Sigmoid colon (tissue), 7 donors: Measurements from ENCODE around the gene GLP1R. TPM values are rescaled to one million over a fixed set of nuclear protein-coding genes. Genes with fewer than 3 reads are reported as not detected.
A peak's percentile ranks its signal among the peaks of the same experiment; 100 is the strongest.

Experiments
- DNase-seq: peaks from one replicate; pipeline ENCODE4 v3.0.0-alpha.2; 2019
- H3K27ac ChIP-seq, 4 donors: fragments of 200-600 bp; sonication (generic); one replicate each; pipeline ENCODE4 v1.5.1; 2016 to 2019; ENCODE audit warnings: mild to moderate bottlenecking in 1 of 4
- H3K27me3 ChIP-seq, 3 donors: fragments of 200-600 bp; sonication (generic); one replicate each; pipeline ENCODE4 v1.5.1; 2019; ENCODE audit warnings: mild to moderate bottlenecking in 1 of 3
- H3K36me3 ChIP-seq, 4 donors: fragments of 200-600 bp; sonication (generic); one replicate each; pipeline ENCODE4 v1.5.1; 2016 to 2019
- H3K4me1 ChIP-seq, 4 donors: fragments of 200-600 bp; sonication (generic); one replicate each; pipeline ENCODE4 v1.5.1; 2017 to 2019
- H3K4me3 ChIP-seq, 4 donors: fragments of 200-600 bp; sonication (generic); one replicate each; pipeline ENCODE4 v1.5.1; 2017 to 2019; ENCODE audit warnings: mild to moderate bottlenecking in 2 of 4, moderate library complexity in 1 of 4
- H3K9me3 ChIP-seq, 4 donors: fragments of 200-600 bp in 3 of 4; sonication (generic) in 3 of 4; one replicate each; pipeline versions ENCODE4 v1.5.1 to v1.6.1; 2013 to 2019
- CTCF ChIP-seq, 4 experiments: fragments of 450-650 bp in 3 of 4; fragments of 200-600 bp in 1 of 4; IDR thresholded peaks; one replicate each; pipeline ENCODE4 v1.5.1; 2016 to 2019; ENCODE audit warnings: antibody characterized with exemption in 4 of 4, mild to moderate bottlenecking in 3 of 4, moderate library complexity in 2 of 4
- EP300 ChIP-seq, 4 donors: sonication (generic); formaldehyde crosslinking; IDR thresholded peaks; one replicate each; pipeline ENCODE4 v1.6.1; 2017; ENCODE audit warnings: antibody characterized with exemption in 4 of 4
- POLR2A ChIP-seq, 2 donors: fragments of 450-650 bp; IDR thresholded peaks; one replicate each; pipeline ENCODE4 v1.6.1; 2016; ENCODE audit warnings: antibody characterized with exemption in 2 of 2, mild to moderate bottlenecking in 2 of 2, moderate library complexity in 2 of 2
- POLR2AphosphoS5 ChIP-seq, 4 donors: sonication (generic); formaldehyde crosslinking; IDR thresholded peaks; one replicate each; pipeline ENCODE4 v1.6.1; 2017; ENCODE audit warnings: antibody characterized with exemption in 4 of 4
- WGBS, 2 donors: extraction: QIAGEN DNeasy Blood & Tissue Kit; methylation state at CpG; one replicate each; pipeline ENCODE4 v1.1.7; 2013; 5-methylcytosine and 5-hydroxymethylcytosine counted together
- intact Hi-C: fragments of 100-400 bp; cut with DNase I; formaldehyde crosslinking; loops from one replicate; pipeline ENCODE4 v1.15.1; 2023
- polyA plus RNA-seq, 3 donors: library from polyadenylated mRNA; stranded (reverse); fragments of 200-250 nt; gene quantifications; one replicate each; pipeline ENCODE4 v1.2.3, GENCODE V29; 2013
- total RNA-seq, 4 donors: library from RNA; depleted of rRNA; stranded (reverse); fragments of >200 nt; gene quantifications; one replicate each; pipeline ENCODE4 v1.1.0, GENCODE V29; 2016
- donor health status: healthy with polysubstance abuse.
- donor health status: Bipolar disorder and iron deficiency.
- donor health status: healthy.

GLP1R gene
- total and polyA plus RNA-seq, 7 donors, result 0.06 to 0.14 TPM; not detected in 5

GRCh38 chr6:39026175-39026574 lies 22.4 kb upstream of the GLP1R start:
- Histone ChIP-seq H3K9me3 (no peaks in the 10 kb centered on the region), H3K36me3 (no peaks in the 10 kb centered on the region), H3K4me3 (no peak overlapping the region), H3K27me3 (peaks cover 0 to 4% (median 0%) of the 10 kb centered on the region in 3 donors), H3K4me1 (no peaks in the 10 kb centered on the region), H3K27ac (no peak overlapping the region)
- DNase-seq, result no peak
- TF ChIP-seq EP300 (IDR thresholded peaks at IDR 0.05), result no peak
- TF ChIP-seq CTCF (IDR thresholded peaks at IDR 0.05), result no peak
- no peak for TF ChIP-seq POLR2AphosphoS5 (IDR thresholded peaks at IDR 0.05)
- TF ChIP-seq POLR2A (IDR thresholded peaks at IDR 0.05), result no peak
- intact Hi-C loops, result no loop called here
- 56 to 78% methylated on average over 3 of the region's 3 CpGs for WGBS, 2 donors

- intact Hi-C loops, result no loop called here
- DNase-seq, result no peak
- no peaks in the 10 kb centered on the region for H3K36me3 ChIP-seq
- no peak overlapping the region for H3K4me3 ChIP-seq
- H3K27ac ChIP-seq, result no peak overlapping the region
- H3K4me1 ChIP-seq, result no peaks in the 10 kb centered on the region
- H3K9me3 ChIP-seq, result no peaks in the 10 kb centered on the region
- peak in 1 of 4 experiments; percentile 5 for TF ChIP-seq CTCF (IDR thresholded peaks at IDR 0.05)
- no peak for TF ChIP-seq POLR2AphosphoS5 (IDR thresholded peaks at IDR 0.05)
- H3K27me3 ChIP-seq, result peaks cover 0 to 8% (median 0%) of the 10 kb centered on the region in 3 donors
- WGBS, 2 donors, result 72 to 79% methylated on average over 13 of the region's 13 CpGs
These were observed 19.2 kb upstream of the GLP1R start for GRCh38 chr6:39029156-39030011.

- 49 to 63% methylated on average over 9 of the region's 9 CpGs for WGBS, 2 donors
- no peaks in the 10 kb centered on the region for H3K36me3 ChIP-seq
- no peak overlapping the region for H3K4me3 ChIP-seq
- no peak for DNase-seq
- H3K27ac ChIP-seq, result no peak overlapping the region
- H3K9me3 ChIP-seq, result no peaks in the 10 kb centered on the region
- H3K4me1 ChIP-seq, result no peaks in the 10 kb centered on the region
- TF ChIP-seq POLR2A (IDR thresholded peaks at IDR 0.05), result no peak
- no peak for TF ChIP-seq EP300 (IDR thresholded peaks at IDR 0.05)
- no peak for TF ChIP-seq POLR2AphosphoS5 (IDR thresholded peaks at IDR 0.05)
- no peak for TF ChIP-seq CTCF (IDR thresholded peaks at IDR 0.05)
- intact Hi-C loops, result no loop called here
- H3K27me3 ChIP-seq, result peaks cover 0 to 44% (median 5%) of the 10 kb centered on the region in 3 donors
These were observed 12.9 kb upstream of the GLP1R start for GRCh38 chr6:39035681-39036080.

DNA sequence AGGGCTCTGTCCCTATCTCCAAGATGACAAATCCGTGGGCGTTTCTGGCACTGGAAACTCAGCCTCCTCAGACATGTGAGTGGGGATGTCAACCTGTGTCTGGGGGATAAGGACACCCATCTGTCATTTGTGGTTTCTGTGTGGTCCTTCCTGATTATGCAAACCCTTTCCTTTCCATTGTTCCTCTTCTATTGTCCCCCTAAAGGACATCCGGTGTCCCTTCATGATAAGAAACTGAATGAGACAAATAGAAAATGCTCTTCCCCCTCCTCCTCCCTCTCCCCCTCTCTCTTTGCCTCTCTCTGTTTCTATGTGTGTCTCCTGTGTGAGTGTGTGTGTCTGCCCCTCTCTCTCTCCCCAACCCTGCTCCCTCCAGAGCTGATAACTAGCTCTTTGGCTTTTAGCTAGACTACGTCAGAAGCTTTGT lies 11.5 kb upstream of the GLP1R start:
- peaks cover 0 to 44% (median 5%) of the 10 kb centered on the region in 3 donors for H3K27me3 ChIP-seq
- WGBS, 2 donors, result 47 to 59% methylated on average over 4 of the region's 4 CpGs
- TF ChIP-seq POLR2AphosphoS5 (IDR thresholded peaks at IDR 0.05), result no peak
- no peak for TF ChIP-seq EP300 (IDR thresholded peaks at IDR 0.05)
- TF ChIP-seq CTCF (IDR thresholded peaks at IDR 0.05), result no peak
- TF ChIP-seq POLR2A (IDR thresholded peaks at IDR 0.05), result no peak
- intact Hi-C loops, result no loop called here
- H3K36me3 ChIP-seq, result no peaks in the 10 kb centered on the region
- no peaks in the 10 kb centered on the region for H3K9me3 ChIP-seq
- no peaks in the 10 kb centered on the region for H3K4me1 ChIP-seq
- H3K27ac ChIP-seq, result no peak overlapping the region
- DNase-seq, result no peak
- no peak overlapping the region for H3K4me3 ChIP-seq
